ENCODE results near the gene SH2D3A. TPM values are rescaled to one million over a fixed set of nuclear protein-coding genes. Genes with fewer than 3 reads are reported as not detected.

The SH2D3A gene
- 15.8 to 19.9 TPM (median 17.4 TPM) in 5 replicates for total RNA-seq (2022; extraction: Qiagen RNA extraction)

GRCh38 chr19:6767357-6768235 lies at the start of gene SH2D3A:
Gene SH2D3A, minus strand, starts transcription at chr19:6767435. Its CDS starts 3,687 bp downstream, at chr19:6763748.

GRCh38 chr19:6772028-6772865 lies 5.0 kb upstream of the SH2D3A start, which contains the start of gene VAV1:
Gene VAV1, plus strand, starts transcription at chr19:6772708. Its CDS starts 100 bp downstream, at chr19:6772808.

GRCh38 chr19:6739390-6739882 lies 27.8 kb downstream of the SH2D3A start, which contains the start of gene TRIP10:
Gene TRIP10, plus strand, starts transcription at chr19:6739680. Its CDS starts 82 bp downstream, at chr19:6739762.

GRCh38 chr19:6737284-6737872 lies 29.9 kb downstream of the SH2D3A start, which contains the start of gene GPR108:
Gene GPR108, minus strand, starts transcription at chr19:6737580. Its CDS starts 4 bp downstream, at chr19:6737576.

GRCh38 chr19:6720369-6721137 lies 46.7 kb downstream of the SH2D3A start, which contains the start of gene C3:
Gene C3, minus strand, starts transcription at chr19:6720650. Its CDS starts 61 bp downstream, at chr19:6720589.

Other genes with a start within 250 kb of the SH2D3A start
- gene TNFSF9, start 236.4 kb downstream of the SH2D3A start, total RNA-seq (2022; extraction: Qiagen RNA extraction): 2.3 to 4.8 TPM (median 4.5 TPM) in 5 replicates
- 11.4 to 24.9 TPM (median 21.6 TPM) in 5 replicates for gene CD70, start 176.3 kb downstream of the SH2D3A start, total RNA-seq (2022; extraction: Qiagen RNA extraction)
- 0.05 to 0.17 TPM (median 0.13 TPM) in 5 replicates for gene TNFSF14, start 97.3 kb downstream of the SH2D3A start, total RNA-seq (2022; extraction: Qiagen RNA extraction)
- gene C3, start 46.8 kb downstream of the SH2D3A start, total RNA-seq (2022; extraction: Qiagen RNA extraction): 42.5 to 51.0 TPM (median 48.8 TPM) in 5 replicates
- 32.9 to 43.0 TPM (median 40.9 TPM) in 5 replicates for gene GPR108, start 29.9 kb downstream of the SH2D3A start, total RNA-seq (2022; extraction: Qiagen RNA extraction)
- 84.3 to 96.4 TPM (median 93.1 TPM) in 5 replicates for gene TRIP10, start 27.8 kb downstream of the SH2D3A start, total RNA-seq (2022; extraction: Qiagen RNA extraction)
- 6.2 to 9.4 TPM (median 6.8 TPM) in 5 replicates for gene VAV1, start 5.3 kb upstream of the SH2D3A start, total RNA-seq (2022; extraction: Qiagen RNA extraction)
- 4.1 to 5.5 TPM (median 4.7 TPM) in 5 replicates for gene ADGRE1, start 120.1 kb upstream of the SH2D3A start, total RNA-seq (2022; extraction: Qiagen RNA extraction)

Data from A549 treated with Hydrocortisone at 1 μM for 4 hours (cell line).